Naive thymus-derived CD4-positive, alpha-beta T cell (primary cell): ENCODE measurements around the gene MGME1. TPM values are rescaled to one million over a fixed set of nuclear protein-coding genes. Genes with fewer than 3 reads are reported as not detected.

Experiments used
- ATAC-seq: fragments of 150-1000 bp; cut with Tn5 transposase; 2 replicates; pipeline ENCODE4 v1.10.0; 2021; ENCODE audit warnings: mild to moderate bottlenecking, moderate library complexity
- CTCF ChIA-PET: fragments of 350-600 bp; sonication (Branson Sonifier 250); formaldehyde crosslinking; loops from one replicate; lab custom pipeline; 2021; ENCODE audit warnings: antibody characterized with exemption; lab: Charles Lee
- POLR2A ChIA-PET: fragments of 350-600 bp; sonication (Branson Sonifier 250); formaldehyde crosslinking; loops from one replicate; lab custom pipeline; 2021; ENCODE audit warnings: antibody characterized with exemption, inconsistent platforms; lab: Charles Lee
- DNase-seq, 9 donors: peaks; one replicate each; pipeline versions ENCODE4 v3.0.0 to v3.0.0-alpha.2; 2020 to 2022; ENCODE audit warnings: mixed read lengths in 1 of 9
- H3K27ac ChIP-seq: one replicate; pipeline ENCODE4 v1.7.0; 2013; ENCODE audit warnings: mild to moderate bottlenecking, low read depth, low read length, moderate library complexity
- H3K27me3 ChIP-seq, 2 donors: one replicate each; pipeline ENCODE4 v1.7.0; 2013; ENCODE audit warnings: low read length in 2 of 2, mild to moderate bottlenecking in 2 of 2, moderate library complexity in 2 of 2; ENCODE audit not compliant: control insufficient read depth in 2 of 2, insufficient read depth in 2 of 2
- H3K36me3 ChIP-seq, 3 experiments: 1 replicate in 2 of 3; 2 replicates in 1 of 3; pipeline ENCODE4 v1.7.0; 2013; ENCODE audit warnings: low read length in 3 of 3, mild to moderate bottlenecking in 3 of 3, moderate library complexity in 1 of 3; ENCODE audit not compliant: insufficient read depth in 3 of 3, control insufficient read depth in 2 of 3
- H3K4me1 ChIP-seq, 2 donors: one replicate each; pipeline ENCODE4 v1.7.0; 2013; ENCODE audit warnings: low read length in 2 of 2, mild to moderate bottlenecking in 2 of 2, moderate library complexity in 1 of 2; ENCODE audit not compliant: control insufficient read depth in 2 of 2, insufficient read depth in 2 of 2
- H3K4me3 ChIP-seq: 2 replicates; pipeline ENCODE4 v1.7.0; 2013; ENCODE audit warnings: mild to moderate bottlenecking, low read length
- H3K9me3 ChIP-seq, 3 experiments: 1 replicate in 2 of 3; 2 replicates in 1 of 3; pipeline ENCODE4 v1.7.0; 2013; ENCODE audit warnings: low read length in 3 of 3; ENCODE audit not compliant: control insufficient read depth in 2 of 3
- H3K27ac Mint-ChIP-seq, 9 donors: one replicate each; pipeline ENCODE4 v1.8.0; 2020 to 2022; ENCODE audit warnings: mixed read lengths in 9 of 9, mild to moderate bottlenecking in 8 of 9, moderate library complexity in 5 of 9, inconsistent platforms in 2 of 9
- H3K27me3 Mint-ChIP-seq, 5 donors: one replicate each; pipeline ENCODE4 v1.8.0; 2021 to 2022; ENCODE audit warnings: mixed read lengths in 5 of 5, mild to moderate bottlenecking in 1 of 5
- H3K36me3 Mint-ChIP-seq, 5 donors: one replicate each; pipeline ENCODE4 v1.8.0; 2020 to 2022; ENCODE audit warnings: mixed read lengths in 5 of 5, mild to moderate bottlenecking in 3 of 5, inconsistent platforms in 1 of 5
- H3K4me1 Mint-ChIP-seq, 7 donors: one replicate each; pipeline ENCODE4 v1.8.0; 2020 to 2022; ENCODE audit warnings: mixed read lengths in 7 of 7, mild to moderate bottlenecking in 3 of 7, inconsistent platforms in 1 of 7
- H3K4me3 Mint-ChIP-seq, 10 donors: one replicate each; pipeline ENCODE4 v1.8.0; 2020 to 2022; ENCODE audit warnings: mild to moderate bottlenecking in 10 of 10, mixed read lengths in 10 of 10, moderate library complexity in 6 of 10, inconsistent platforms in 2 of 10
- H3K9me3 Mint-ChIP-seq, 11 donors: one replicate each; pipeline ENCODE4 v1.8.0; 2020 to 2022; ENCODE audit warnings: mixed read lengths in 11 of 11, mild to moderate bottlenecking in 4 of 11, inconsistent platforms in 1 of 11, moderate library complexity in 1 of 11
- intact Hi-C, 2 donors: fragments of 100-400 bp; cut with micrococcal nuclease; formaldehyde crosslinking; loops; one replicate each; pipeline ENCODE4 v1.15.1; 2023
- polyA plus RNA-seq, 2 donors: library from polyadenylated mRNA; unstranded; fragments of 300-500 nt; fragmentation: Illumina TruSeq; gene quantifications; one replicate each; pipeline ENCODE4 v1.2.3, GENCODE V29; 2021
- total RNA-seq, 6 experiments: library from RNA in 5 of 6; stranded (reverse) in 5 of 6; gene quantifications; 1 replicate in 5 of 6; 2 replicates in 1 of 6; pipeline ENCODE4 v1.2.3 and lab custom pipeline; 2021 to 2026

The MGME1 gene
- total and polyA plus RNA-seq, 7 experiments from 2014 or later: 4.9 to 41.0 (median 13.1) TPM

DNA sequence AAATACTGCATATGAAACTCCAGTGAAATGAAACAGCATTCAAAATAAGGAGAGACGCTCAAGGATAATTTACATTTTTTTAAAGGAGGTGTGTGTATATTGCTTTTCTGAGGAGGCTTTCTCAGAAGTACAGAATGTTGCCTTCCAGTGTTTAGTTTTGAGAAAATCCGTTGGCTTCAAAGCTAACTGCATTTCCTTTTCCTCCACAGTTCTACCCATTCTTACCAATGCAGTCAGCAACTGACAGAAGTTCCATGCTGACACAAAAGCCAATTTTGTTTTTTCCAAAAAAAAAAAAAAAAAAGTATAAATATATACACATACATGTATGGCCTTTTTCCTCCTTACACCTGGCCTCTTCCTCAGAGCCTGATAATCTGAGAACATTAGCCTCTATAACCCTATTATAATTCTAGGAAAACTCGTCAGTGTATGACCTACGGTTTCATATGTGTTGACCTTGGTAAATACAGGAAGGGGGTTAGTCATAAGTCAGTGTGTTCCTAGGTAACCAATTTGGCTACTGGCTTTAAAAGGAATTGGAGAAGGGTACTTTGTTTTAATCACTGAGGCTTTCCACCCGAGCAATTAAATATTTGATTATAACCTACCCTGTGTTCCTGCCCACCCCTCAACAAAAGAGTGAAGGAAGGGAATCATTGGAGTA lies 24.2 kb downstream of the MGME1 start:
- Histone ChIP-seq H3K4me3 (no peak overlapping the region), H3K4me1 (peaks cover 0 to 8% of the 10 kb centered on the region in 2 donors), H3K9me3 (no peaks in the 10 kb centered on the region), H3K36me3 (peaks cover 0 to 9% (median 0%) of the 10 kb centered on the region in 3 experiments), H3K27me3 (no peaks in the 10 kb centered on the region), H3K27ac (no peak overlapping the region)
- peaks cover 4 to 58% (median 15%) of the 10 kb centered on the region in 7 donors for H3K4me1 Mint-ChIP-seq
- intact Hi-C loops: loop anchor here in 1 of 2 donors (10.0 kb wide), 1 partner anchor 48 kb away; no protein-coding TSS in a partner anchor
- no peaks in the 10 kb centered on the region for H3K9me3 Mint-ChIP-seq
- H3K27me3 Mint-ChIP-seq: peaks cover 0 to 7% (median 0%) of the 10 kb centered on the region in 5 donors
- peak overlapping the region in 1 of 10 donors; percentile 82 for H3K4me3 Mint-ChIP-seq
- peak overlapping the region in 1 of 9 donors; percentile 93 for H3K27ac Mint-ChIP-seq
- ATAC-seq: no peak
- peaks cover 0 to 15% (median 7%) of the 10 kb centered on the region in 5 donors for H3K36me3 Mint-ChIP-seq
- ChIA-PET CTCF (interaction anchor here (0.6 to 1.2 kb wide), 3 partner anchors 456 to 849 kb away, joined by 3 to 5 read pairs (median 3); no protein-coding TSS in a partner anchor), POLR2A (no interaction called here)
- DNase-seq: no peak

DNA sequence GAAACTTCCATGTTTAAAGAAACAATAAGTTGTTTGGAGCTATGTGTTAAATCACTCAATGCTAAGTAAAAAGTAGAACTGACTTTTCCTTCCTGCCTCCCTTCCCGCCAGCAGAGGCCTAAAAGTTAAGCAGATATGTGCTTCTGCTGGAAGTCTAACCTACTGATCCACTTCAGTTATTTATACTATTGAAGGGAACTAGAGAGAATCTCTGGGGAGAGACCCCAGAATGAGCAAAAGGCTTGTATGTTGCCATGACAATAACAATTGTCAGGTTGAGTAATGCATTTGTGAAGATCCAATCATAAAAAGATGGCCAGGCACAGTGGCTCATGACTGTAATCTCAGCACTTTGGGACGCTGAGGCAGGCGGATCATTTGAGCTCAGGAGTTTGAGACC lies 24.7 kb downstream of the MGME1 start:
- Mint-ChIP-seq H3K9me3 (no peaks in the 10 kb centered on the region), H3K4me3 (peak overlapping the region in 1 of 10 donors; percentile 82), H3K36me3 (peaks cover 0 to 10% (median 7%) of the 10 kb centered on the region in 5 donors), H3K4me1 (peaks cover 4 to 53% (median 9%) of the 10 kb centered on the region in 7 donors), H3K27ac (peak overlapping the region in 1 of 9 donors; percentile 93), H3K27me3 (peaks cover 0 to 11% (median 1%) of the 10 kb centered on the region in 5 donors)
- ChIA-PET CTCF (interaction anchor here (1.1 to 1.2 kb wide), 2 partner anchors 457 to 466 kb away, joined by 3 to 4 read pairs; no protein-coding TSS in a partner anchor), POLR2A (no interaction called here)
- no peak overlapping the region for H3K4me3 ChIP-seq
- no peak overlapping the region for H3K27ac ChIP-seq
- no peaks in the 10 kb centered on the region for H3K27me3 ChIP-seq
- peaks cover 0 to 8% of the 10 kb centered on the region in 2 donors for H3K4me1 ChIP-seq
- no peaks in the 10 kb centered on the region for H3K9me3 ChIP-seq
- H3K36me3 ChIP-seq: peaks cover 0 to 9% (median 0%) of the 10 kb centered on the region in 3 experiments
- intact Hi-C loops: loop anchor here in 1 of 2 donors (10.0 kb wide), 1 partner anchor 49 kb away; no protein-coding TSS in a partner anchor
- no peak for DNase-seq
- no peak for ATAC-seq

DNA sequence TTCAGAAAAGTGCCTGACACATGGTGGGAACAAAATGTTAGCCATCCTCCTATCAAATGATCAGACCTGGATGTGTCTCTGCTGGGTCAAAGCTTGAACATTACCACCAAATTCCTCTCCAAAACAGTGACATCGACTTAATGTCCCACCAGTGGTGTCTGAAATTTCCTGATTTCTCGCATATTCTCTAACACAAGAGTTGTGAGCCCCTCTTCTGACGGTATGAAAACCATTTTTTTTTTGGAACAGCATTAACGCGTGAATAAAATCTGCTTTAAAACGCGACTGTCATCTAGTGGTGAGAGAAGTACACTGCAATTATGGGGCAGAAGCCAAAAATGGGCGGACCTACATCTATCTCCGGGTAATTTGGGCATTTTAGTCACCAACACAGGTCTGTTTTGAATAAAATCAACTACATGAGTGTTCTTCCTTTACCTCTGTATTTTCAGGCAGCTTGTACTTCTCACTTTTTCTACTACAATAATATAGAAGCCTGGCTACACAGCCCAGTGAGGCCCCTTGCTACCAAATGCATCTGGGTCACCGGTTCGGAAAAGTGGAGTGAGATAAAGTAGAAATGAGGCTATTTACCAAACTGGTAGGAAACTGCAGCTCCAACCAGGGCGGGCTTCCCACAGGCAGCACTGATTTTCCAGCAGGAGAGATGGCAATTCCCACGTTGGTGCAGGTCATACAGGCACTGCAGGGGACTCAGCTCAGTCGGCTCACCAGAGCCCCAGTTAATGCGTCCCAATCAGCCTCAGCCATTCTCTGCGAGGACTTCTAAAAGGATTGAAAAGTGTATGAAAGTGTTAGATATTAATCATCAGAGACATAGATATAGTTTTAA lies 27.4 kb downstream of the MGME1 start:
- Mint-ChIP-seq H3K27me3 (peaks cover 3 to 13% (median 8%) of the 10 kb centered on the region in 5 donors), H3K27ac (peak overlapping the region in 1 of 9 donors; percentile 48), H3K9me3 (no peaks in the 10 kb centered on the region), H3K36me3 (peaks cover 0 to 4% (median 2%) of the 10 kb centered on the region in 5 donors), H3K4me3 (no peak overlapping the region), H3K4me1 (peaks cover 4 to 45% (median 6%) of the 10 kb centered on the region in 7 donors)
- no peaks in the 10 kb centered on the region for H3K27me3 ChIP-seq
- H3K9me3 ChIP-seq: no peaks in the 10 kb centered on the region
- intact Hi-C loops: loop anchor here (1.0 to 10.0 kb wide), 12 partner anchors 29 to 492 kb away; partner anchors contain the start of gene RRBP1 (in 2 of the 2)
- no peak overlapping the region for H3K27ac ChIP-seq
- H3K4me1 ChIP-seq: peaks cover 0 to 8% of the 10 kb centered on the region in 2 donors
- ATAC-seq (peak; percentile 94), DNase-seq (peak in 7 of 9 donors; percentile 35 to 68 (median 59))
- H3K36me3 ChIP-seq: no peaks in the 10 kb centered on the region
- POLR2A ChIA-PET: no interaction called here
- no peak overlapping the region for H3K4me3 ChIP-seq
- CTCF ChIA-PET: interaction anchor here (0.7 to 2.1 kb wide), 6 partner anchors 29 to 492 kb away, joined by 3 to 12 read pairs (median 6); partner anchors contain the start of gene SNX5

DNA sequence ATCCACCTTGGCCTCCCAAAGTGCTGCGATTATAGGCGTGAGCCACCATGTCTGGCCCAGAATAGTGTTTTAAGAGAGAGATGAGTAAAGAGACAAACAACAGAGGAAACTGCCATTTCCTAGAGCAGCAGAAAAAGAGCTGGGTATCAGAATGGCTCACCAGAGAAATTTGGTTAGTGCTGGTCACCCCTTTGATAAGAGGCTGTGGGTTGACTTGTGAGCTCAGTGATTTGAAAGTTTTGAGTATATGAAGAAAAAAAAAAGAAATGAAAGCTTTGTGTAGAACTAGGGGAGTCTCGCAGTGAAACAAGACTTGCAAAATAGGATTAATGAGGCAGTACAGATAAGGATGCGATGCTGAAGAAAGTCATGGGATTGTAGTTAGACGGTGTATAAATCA lies 29.6 kb downstream of the MGME1 start:
- peaks cover 4 to 29% (median 6%) of the 10 kb centered on the region in 7 donors for H3K4me1 Mint-ChIP-seq
- H3K36me3 Mint-ChIP-seq: no peaks in the 10 kb centered on the region
- intact Hi-C loops: loop anchor here (5.0 to 10.0 kb wide), 3 partner anchors 41 to 331 kb away; no protein-coding TSS in a partner anchor
- Histone ChIP-seq H3K4me1 (peaks cover 0 to 8% of the 10 kb centered on the region in 2 donors), H3K36me3 (no peaks in the 10 kb centered on the region), H3K4me3 (no peak overlapping the region), H3K27ac (no peak overlapping the region), H3K27me3 (no peaks in the 10 kb centered on the region), H3K9me3 (no peaks in the 10 kb centered on the region)
- H3K9me3 Mint-ChIP-seq: no peaks in the 10 kb centered on the region
- POLR2A ChIA-PET: interaction anchor here (0.6 kb wide), 1 partner anchor 69 kb away, joined by 4 read pairs; no protein-coding TSS in a partner anchor
- no peak overlapping the region for H3K27ac Mint-ChIP-seq
- peaks cover 3 to 13% (median 8%) of the 10 kb centered on the region in 5 donors for H3K27me3 Mint-ChIP-seq
- no peak for DNase-seq
- no peak overlapping the region for H3K4me3 Mint-ChIP-seq
- no peak for ATAC-seq
- CTCF ChIA-PET: no interaction called here

DNA sequence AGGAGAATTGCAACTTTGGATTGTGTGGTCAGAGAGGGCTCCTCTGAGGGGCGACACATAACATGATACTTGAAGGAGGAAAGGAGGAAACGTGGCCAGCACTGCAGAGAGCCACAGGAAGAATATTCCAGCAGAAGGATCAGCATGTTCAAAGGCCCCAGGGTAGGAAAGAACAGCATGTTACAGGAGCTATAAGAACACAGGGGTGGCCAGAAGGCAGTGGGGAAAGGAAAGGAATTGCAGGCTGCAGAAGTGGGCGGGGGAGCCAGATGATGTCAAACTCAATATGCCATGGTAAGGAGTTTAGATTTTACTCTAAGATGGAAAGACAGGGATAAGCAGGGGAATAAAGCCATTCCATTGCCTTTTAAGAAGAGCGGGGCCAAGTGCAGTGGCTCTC lies 30.7 kb downstream of the MGME1 start:
- CTCF ChIA-PET: no interaction called here

More for the DNA sequence above, 30.7 kb downstream of the MGME1 start:
- Histone ChIP-seq H3K4me3 (no peak overlapping the region), H3K27me3 (no peaks in the 10 kb centered on the region), H3K9me3 (no peaks in the 10 kb centered on the region), H3K36me3 (no peaks in the 10 kb centered on the region), H3K27ac (no peak overlapping the region), H3K4me1 (peaks cover 0 to 8% of the 10 kb centered on the region in 2 donors)
- Mint-ChIP-seq H3K9me3 (no peaks in the 10 kb centered on the region), H3K27ac (no peak overlapping the region), H3K4me1 (peaks cover 4 to 19% (median 6%) of the 10 kb centered on the region in 7 donors), H3K36me3 (no peaks in the 10 kb centered on the region), H3K4me3 (no peak overlapping the region), H3K27me3 (peaks cover 3 to 13% (median 8%) of the 10 kb centered on the region in 5 donors)
- ATAC-seq: no peak
- intact Hi-C loops: loop anchor here (5.0 to 10.0 kb wide), 3 partner anchors 42 to 332 kb away; no protein-coding TSS in a partner anchor
- POLR2A ChIA-PET: no interaction called here
- no peak for DNase-seq
